Left ventricle myocardium superior (tissue), 1 donor: Measurements from ENCODE around the gene KLHL3. TPM values are rescaled to one million over a fixed set of nuclear protein-coding genes. Genes with fewer than 3 reads are reported as not detected.

Source experiments
- ATAC-seq: fragments of 200-7000 bp; cut with Tn5 transposase; one replicate; pipeline ENCODE4 v1.9.1; 2020; ENCODE audit warnings: mild to moderate bottlenecking, moderate library complexity
- DNase-seq: peaks from one replicate; pipeline ENCODE4 v3.0.0-alpha.2; 2020
- intact Hi-C: fragments of 100-400 bp; cut with micrococcal nuclease; formaldehyde crosslinking; loops from one replicate; pipeline ENCODE4 v1.11.0; 2022
- total RNA-seq: library from RNA; stranded (reverse); fragmentation: NEBNext Ultra II Directional; extraction: Animal tissue kit (Norgen Biotek cat#: 25700); gene quantifications from one replicate; pipeline ENCODE4 v1.2.1, GENCODE V29; 2021
- donor health status: DM: no; HTN: yes; CAD: no; lungs with severe emphysema.

Gene KLHL3
- total RNA-seq, 1 donor from 2014 or later, result 24.5 TPM

DNA sequence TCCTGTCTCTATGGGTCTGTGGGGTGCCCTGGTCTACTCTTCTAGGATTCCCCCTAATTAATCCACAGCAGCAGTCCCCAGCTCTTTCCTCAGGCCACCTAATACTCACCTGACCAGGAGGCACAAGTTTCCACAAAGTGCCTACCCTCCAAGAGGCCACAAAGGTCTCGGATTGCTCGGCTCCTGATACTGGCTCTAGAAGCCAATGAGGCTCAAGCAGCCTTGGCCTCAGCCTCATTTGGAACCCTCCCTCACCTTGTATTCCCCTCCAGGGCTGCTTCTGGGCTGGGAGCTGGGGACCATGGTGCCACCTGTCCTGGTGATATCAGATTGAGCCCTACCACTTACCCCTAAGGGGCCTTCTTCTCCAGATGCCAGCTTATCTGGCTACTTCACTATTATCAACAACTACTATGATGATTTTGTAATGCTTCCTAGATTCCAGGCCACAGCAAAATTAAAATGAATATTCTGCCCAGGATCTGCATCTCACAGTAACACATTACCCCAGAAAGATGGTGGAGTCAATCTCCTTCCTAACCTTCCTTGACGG lies 133.1 kb downstream of the KLHL3 start:
- intact Hi-C loops, result no loop called here

DNA sequence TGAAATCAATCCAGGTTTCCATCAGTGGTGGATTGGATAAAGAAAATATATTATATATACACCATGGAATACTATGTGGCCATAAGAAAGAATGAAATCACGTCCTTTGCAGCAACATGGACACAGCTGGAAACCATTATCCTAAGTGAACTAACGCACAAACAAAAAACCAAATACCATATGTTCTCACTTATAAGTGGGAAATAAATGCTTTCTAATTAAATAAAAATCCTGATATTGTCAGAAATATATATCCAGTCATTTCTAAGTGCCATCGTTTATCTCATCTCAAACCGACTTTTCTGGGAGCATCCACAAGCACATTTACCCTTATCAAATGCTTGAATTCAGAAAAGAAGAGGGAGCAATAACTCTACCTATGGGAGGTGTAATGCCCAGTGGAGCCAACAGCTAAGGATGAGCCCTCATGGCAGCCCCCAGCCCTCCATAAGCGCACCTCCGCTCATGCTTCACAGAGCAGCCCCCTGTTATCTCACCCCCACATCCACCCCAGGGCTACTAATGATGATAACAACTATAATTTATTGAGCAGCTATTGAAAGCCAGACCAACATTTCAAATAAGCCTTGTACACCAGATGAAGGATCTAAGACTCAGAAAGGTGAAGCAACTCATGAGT lies 135.0 kb downstream of the KLHL3 start:
- no peak for ATAC-seq
- intact Hi-C loops, result no loop called here
- DNase-seq, result no peak

More for the DNA sequence above, 133.1 kb downstream of the KLHL3 start:
- DNase-seq, result no peak
- ATAC-seq, result no peak

DNA sequence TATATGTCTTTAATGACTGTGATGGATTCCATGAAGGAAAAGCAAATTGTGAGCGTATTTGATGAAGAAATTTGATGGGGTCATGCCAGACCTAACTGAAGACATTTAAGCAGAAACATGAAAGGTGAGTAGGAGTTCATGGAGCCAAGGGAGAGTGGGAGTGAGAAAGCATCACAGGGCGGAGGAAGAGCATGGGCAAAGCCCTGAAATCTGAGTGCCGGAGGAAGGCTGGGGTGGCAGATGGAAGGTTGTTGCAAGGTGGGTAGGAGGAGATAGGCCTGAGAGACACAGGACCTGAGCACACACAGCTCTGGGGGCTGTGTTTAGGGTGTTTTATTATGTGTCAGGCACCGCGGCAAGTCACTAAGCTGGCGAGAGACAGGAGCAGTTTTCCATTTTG lies 136.4 kb downstream of the KLHL3 start:
- ATAC-seq (no peak), DNase-seq (no peak)
- intact Hi-C loops, result no loop called here

GRCh38 chr5:137598399-137598798 lies 137.5 kb downstream of the KLHL3 start:
- DNase-seq, result no peak
- no peak for ATAC-seq
- intact Hi-C loops, result no loop called here

- DNase-seq (no peak), ATAC-seq (no peak)
- intact Hi-C loops, result no loop called here
Observed at GRCh38 chr5:137596941-137597340, 138.9 kb downstream of the KLHL3 start.

DNA sequence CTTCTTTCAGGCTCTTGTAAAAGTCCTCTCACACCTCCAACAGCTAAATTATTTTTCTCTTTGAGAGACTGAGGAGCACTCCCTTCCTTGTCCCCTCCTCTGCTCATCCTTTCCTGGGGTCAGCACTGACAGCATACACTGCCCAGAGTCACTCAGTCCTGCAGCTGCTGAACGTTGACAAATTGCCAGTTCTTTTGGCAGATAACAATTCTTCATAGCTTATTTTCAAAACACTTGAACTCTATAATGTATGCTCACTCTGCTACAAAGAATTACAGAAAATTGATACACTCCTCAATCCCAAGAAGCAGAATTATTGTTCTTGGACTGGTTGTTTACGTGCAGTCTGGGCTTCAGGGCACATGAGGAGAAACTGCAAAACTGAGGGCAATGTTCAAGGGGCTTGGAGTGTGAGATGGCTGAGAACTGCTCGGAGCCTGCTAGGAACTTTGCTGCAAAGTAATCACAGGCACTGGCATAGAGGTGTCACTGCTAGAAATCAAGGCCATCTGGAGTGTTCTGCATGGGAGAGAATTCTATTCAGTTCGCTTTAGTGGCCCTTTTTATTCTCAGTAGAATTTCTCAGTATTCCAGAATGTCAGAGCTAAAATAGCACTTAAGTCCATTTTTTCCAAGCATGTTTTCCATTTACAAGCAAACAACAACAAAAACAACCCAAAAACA lies 140.4 kb downstream of the KLHL3 start:
- intact Hi-C loops, result no loop called here
- ATAC-seq, result no peak
- no peak for DNase-seq

GRCh38 chr5:137594717-137595116 lies 141.2 kb downstream of the KLHL3 start:
- ATAC-seq, result no peak
- intact Hi-C loops, result no loop called here

DNA sequence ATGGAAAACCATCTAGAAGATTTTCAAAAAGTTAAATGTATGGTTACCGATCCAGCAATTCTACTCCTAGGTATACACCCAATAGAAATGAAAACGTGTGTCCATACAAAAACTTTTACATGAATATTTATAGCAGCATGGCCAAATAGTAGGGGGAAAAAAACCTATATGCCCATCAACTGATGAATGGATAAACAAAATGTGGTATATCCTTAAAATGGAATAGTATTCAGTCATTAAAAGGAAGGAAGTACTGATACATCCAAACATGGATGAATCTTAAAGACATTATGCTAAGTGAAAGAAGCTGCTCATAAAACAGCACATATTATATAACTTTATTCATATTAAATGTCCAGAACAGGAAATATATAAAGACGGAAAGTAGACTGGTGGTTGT lies 143.6 kb downstream of the KLHL3 start:
- DNase-seq, result no peak
- ATAC-seq, result no peak
- intact Hi-C loops, result no loop called here

More at GRCh38 chr5:137594717-137595116, 141.2 kb downstream of the KLHL3 start:
- DNase-seq, result no peak

DNA sequence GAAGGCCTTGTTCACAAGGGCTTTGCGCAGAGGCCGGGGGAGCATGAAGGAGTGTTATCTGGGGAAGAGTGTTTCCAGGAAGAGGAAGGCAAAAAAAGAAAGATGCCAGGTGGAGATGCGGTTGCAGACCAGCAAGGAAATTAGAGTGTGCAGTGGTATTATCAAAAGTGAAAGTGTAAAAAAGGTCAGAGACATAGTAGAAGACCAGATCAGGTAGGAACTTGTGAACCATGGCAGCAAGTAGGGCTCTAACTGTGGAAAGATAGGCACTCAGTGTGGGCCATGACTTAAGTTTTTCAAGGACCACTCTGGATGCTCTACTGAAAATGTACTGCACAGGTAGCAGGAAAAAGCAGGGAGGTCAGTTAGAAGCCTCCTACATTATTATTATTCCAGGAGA lies 146.7 kb downstream of the KLHL3 start:
- intact Hi-C loops, result no loop called here

GRCh38 chr5:137587919-137588318 lies 148.0 kb downstream of the KLHL3 start:
- intact Hi-C loops, result no loop called here
- DNase-seq (no peak), ATAC-seq (no peak)

More for the DNA sequence above, 146.7 kb downstream of the KLHL3 start:
- DNase-seq (no peak), ATAC-seq (no peak)

- no peak for DNase-seq
- no peak for ATAC-seq
- intact Hi-C loops, result no loop called here
Observed at GRCh38 chr5:137584262-137584661, 151.6 kb downstream of the KLHL3 start.

DNA sequence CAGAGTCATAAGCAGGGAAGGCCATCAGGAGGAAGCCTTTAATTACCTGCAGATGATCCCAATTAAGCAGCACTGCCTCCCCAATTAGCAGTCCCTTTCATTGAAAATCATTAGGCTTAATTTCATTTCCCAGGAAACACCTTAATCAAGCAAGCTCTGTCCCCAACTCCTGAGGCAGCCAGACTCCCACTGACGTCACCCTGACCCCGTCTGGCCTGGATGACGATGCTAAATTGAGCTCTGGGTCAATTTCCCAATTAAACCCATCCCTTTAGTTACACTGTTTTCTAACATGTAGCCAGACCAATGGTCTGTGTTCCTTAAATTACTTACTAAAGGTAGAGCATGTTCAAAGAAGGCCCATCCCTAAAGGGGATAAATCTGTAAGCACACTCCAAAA lies 152.8 kb downstream of the KLHL3 start:
- intact Hi-C loops, result no loop called here
- DNase-seq (no peak), ATAC-seq (no peak)

- intact Hi-C loops, result no loop called here
- no peak for ATAC-seq
- no peak for DNase-seq
Observed at GRCh38 chr5:137582218-137582617, 153.7 kb downstream of the KLHL3 start.

GRCh38 chr5:137581776-137582175 lies 154.1 kb downstream of the KLHL3 start:
- intact Hi-C loops, result no loop called here
- DNase-seq (no peak), ATAC-seq (no peak)

DNA sequence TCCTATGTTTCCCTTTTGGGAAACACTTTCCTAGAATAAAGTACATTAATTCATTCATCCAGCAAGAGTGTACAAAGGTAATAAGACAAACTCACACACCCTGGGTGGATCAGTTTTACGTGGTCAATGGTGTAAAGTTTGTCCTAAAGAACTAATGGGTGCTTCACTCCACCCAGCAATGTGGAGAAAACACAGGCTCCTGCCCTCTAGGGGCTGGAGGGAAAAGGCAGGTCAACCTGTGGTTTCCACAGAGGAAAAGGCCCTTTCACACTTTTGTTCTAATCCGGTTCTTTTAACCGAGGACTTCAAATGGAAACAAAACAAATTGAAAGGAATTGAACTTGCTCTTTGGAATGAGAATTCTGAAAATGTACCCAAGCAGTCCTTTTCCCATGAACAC lies 155.9 kb downstream of the KLHL3 start:
- intact Hi-C loops, result no loop called here
- no peak for DNase-seq
- ATAC-seq, result no peak

DNA sequence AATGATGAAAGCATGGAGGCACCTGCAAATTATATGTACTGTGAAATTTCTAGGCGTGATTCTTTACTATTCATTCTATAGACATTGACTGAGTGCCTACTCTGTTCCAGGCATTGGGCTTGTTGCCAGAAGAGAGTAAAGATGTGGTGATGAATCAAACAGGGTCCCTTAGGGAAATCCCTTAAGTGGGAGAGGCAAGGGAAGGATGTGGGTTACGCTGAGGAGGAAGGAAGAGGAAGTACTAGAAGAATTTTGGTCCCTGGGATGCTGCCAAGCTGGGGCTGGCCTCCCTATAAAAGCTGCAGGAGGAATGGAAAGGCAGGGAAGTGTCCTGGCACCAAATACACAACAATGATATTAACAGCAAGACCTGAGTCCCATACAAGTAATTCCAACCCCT lies 160.0 kb downstream of the KLHL3 start:
- intact Hi-C loops, result no loop called here

GRCh38 chr5:137575211-137575610 lies 160.7 kb downstream of the KLHL3 start:
- ATAC-seq (no peak), DNase-seq (no peak)
- intact Hi-C loops, result no loop called here

More for the DNA sequence above, 160.0 kb downstream of the KLHL3 start:
- DNase-seq, result no peak
- no peak for ATAC-seq

DNA sequence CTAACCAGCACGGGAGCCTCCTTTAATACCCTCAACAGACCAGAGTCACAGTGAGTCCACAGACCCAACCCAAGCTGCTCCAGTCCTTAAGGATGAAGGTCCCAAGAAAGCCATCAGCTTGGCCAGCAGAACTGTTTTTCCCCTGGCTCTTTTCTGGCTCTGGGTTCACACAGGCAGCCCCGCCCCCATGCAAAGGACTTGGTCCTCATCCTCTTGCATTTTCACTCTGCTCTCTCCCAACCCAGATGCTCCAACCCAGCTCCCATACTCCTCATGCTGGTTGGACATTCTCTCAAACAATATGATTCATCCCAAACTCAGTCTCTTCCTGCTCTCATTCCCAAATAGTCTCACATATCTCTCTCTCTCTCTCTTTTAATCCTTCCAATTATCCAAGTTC lies 162.5 kb downstream of the KLHL3 start:
- DNase-seq, result no peak
- no peak for ATAC-seq
- intact Hi-C loops, result no loop called here

- intact Hi-C loops, result no loop called here
- no peak for DNase-seq
- no peak for ATAC-seq
Observed at GRCh38 chr5:137572042-137572695, 163.7 kb downstream of the KLHL3 start.

DNA sequence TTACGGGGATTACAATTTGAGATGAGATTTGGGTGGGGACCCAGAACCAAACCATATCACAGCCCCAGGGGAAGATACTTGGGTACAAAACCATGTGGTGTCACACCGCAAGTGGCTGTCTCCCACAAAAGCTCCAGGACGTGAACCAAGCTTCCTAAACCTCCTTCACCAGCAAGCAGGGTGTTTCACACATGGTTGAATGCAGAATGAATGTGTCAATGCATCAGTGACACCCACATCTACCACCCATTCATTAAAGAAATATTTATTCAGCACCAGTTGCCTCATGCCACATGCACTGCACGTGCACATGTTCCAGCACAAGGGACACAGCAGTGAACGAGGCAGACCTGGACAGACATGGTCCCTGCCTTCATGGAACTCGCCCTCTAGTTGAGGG lies 165.8 kb downstream of the KLHL3 start:
- ATAC-seq (no peak), DNase-seq (no peak)
- intact Hi-C loops, result no loop called here
